HepG2 (cell line): ENCODE results near the gene UBE2E1. TPM values are rescaled to one million over a fixed set of nuclear protein-coding genes. Genes with fewer than 3 reads are reported as not detected.
A peak's percentile ranks its signal among the peaks of the same experiment; 100 is the strongest.

ENCODE experiments used
- ADNP ChIP-seq: sonication (generic); formaldehyde crosslinking; IDR thresholded peaks from 2 replicates; pipeline ENCODE4 v1.4.0; 2020; ENCODE audit warnings: missing genetic modification reagents
- CBX5 ChIP-seq: sonication (generic); formaldehyde crosslinking; IDR thresholded peaks from 2 replicates; pipeline ENCODE4 v1.4.0; 2020; ENCODE audit warnings: missing genetic modification reagents, borderline replicate concordance
- ELF1 ChIP-seq: sonication (generic); formaldehyde crosslinking; IDR thresholded peaks from 2 replicates; pipeline ENCODE4 v1.4.0; 2020; ENCODE audit warnings: missing genetic modification reagents
- ERF ChIP-seq: IDR thresholded peaks from 2 replicates; pipeline ENCODE4 v1.6.1; 2018; ENCODE audit warnings: missing biosample characterization, missing genetic modification reagents
- FOXA1 ChIP-seq, 2 experiments: fragments of 450-650 bp in 1 of 2; sonication (generic) in 1 of 2; formaldehyde crosslinking in 1 of 2; IDR thresholded peaks; 2 replicates each; pipeline versions ENCODE4 v1.4.0 to v1.6.1; 2016 to 2020; ENCODE audit warnings: missing genetic modification reagents in 1 of 2
- FOXP1 ChIP-seq, 2 experiments: fragments of 450-650 bp in 1 of 2; IDR thresholded peaks; 2 replicates each; pipeline ENCODE4 v1.6.1; 2017 to 2018; ENCODE audit warnings: antibody characterized with exemption in 1 of 2
- IRX3 ChIP-seq: sonication (generic); formaldehyde crosslinking; IDR thresholded peaks from 2 replicates; pipeline ENCODE4 v1.8.1; 2023; ENCODE audit warnings: mild to moderate bottlenecking, low read depth, missing genetic modification reagents, borderline replicate concordance
- MAF1 ChIP-seq: sonication (generic); formaldehyde crosslinking; IDR thresholded peaks from 2 replicates; pipeline ENCODE4 v1.5.0; 2020; ENCODE audit warnings: missing genetic modification reagents, borderline replicate concordance
- RARA ChIP-seq: IDR thresholded peaks from 2 replicates; pipeline ENCODE4 v1.6.1; 2016; ENCODE audit warnings: missing genetic modification reagents, missing compliant biosample characterization
- SAP130 ChIP-seq: IDR thresholded peaks from 2 replicates; pipeline ENCODE4 v1.6.1; 2016; ENCODE audit warnings: low read depth
- SIN3B ChIP-seq: fragments of 150-350 bp; IDR thresholded peaks from 2 replicates; pipeline ENCODE4 v1.6.1; 2014; ENCODE audit warnings: low read length
- SSRP1 ChIP-seq: IDR thresholded peaks from 2 replicates; pipeline ENCODE4 v1.6.1; 2016; ENCODE audit warnings: control low read depth
- TARDBP ChIP-seq: sonication (generic); formaldehyde crosslinking; IDR thresholded peaks from 2 replicates; pipeline ENCODE4 v1.8.0; 2022; ENCODE audit warnings: mild to moderate bottlenecking, missing genetic modification reagents
- ZBTB1 ChIP-seq: sonication (generic); formaldehyde crosslinking; IDR thresholded peaks from 2 replicates; pipeline ENCODE4 v1.4.0; 2020; ENCODE audit warnings: missing genetic modification reagents, borderline replicate concordance
- ZFP36L1 ChIP-seq: sonication (generic); formaldehyde crosslinking; IDR thresholded peaks from 2 replicates; pipeline ENCODE4 v1.8.0; 2022; ENCODE audit warnings: mild to moderate bottlenecking, missing genetic modification reagents, moderate library complexity
- ZMAT3 ChIP-seq: sonication (generic); formaldehyde crosslinking; conservative IDR thresholded peaks from 2 replicates; pipeline ENCODE4 v1.7.0; 2021; ENCODE audit warnings: missing genetic modification reagents
- ZNF143 ChIP-seq: sonication (generic); formaldehyde crosslinking; IDR thresholded peaks from 2 replicates; pipeline ENCODE4 v1.4.0; 2020; ENCODE audit warnings: missing genetic modification reagents
- ZNF17 ChIP-seq: sonication (generic); formaldehyde crosslinking; IDR thresholded peaks from 2 replicates; pipeline ENCODE4 v1.5.0; 2020; ENCODE audit warnings: mild to moderate bottlenecking, missing genetic modification reagents
- ZNF317 ChIP-seq: sonication (generic); formaldehyde crosslinking; IDR thresholded peaks from 2 replicates; pipeline ENCODE4 v1.5.0; 2020; ENCODE audit warnings: mild to moderate bottlenecking, missing genetic modification reagents
- ZNF557 ChIP-seq: sonication (generic); formaldehyde crosslinking; IDR thresholded peaks from 2 replicates; pipeline ENCODE4 v1.4.0; 2020; ENCODE audit warnings: missing genetic modification reagents
- ZSCAN22 ChIP-seq: sonication (generic); formaldehyde crosslinking; IDR thresholded peaks from 2 replicates; pipeline ENCODE4 v1.4.0; 2020; ENCODE audit warnings: mild to moderate bottlenecking, missing genetic modification reagents
- ZSCAN30 ChIP-seq: sonication (generic); formaldehyde crosslinking; IDR thresholded peaks from 2 replicates; pipeline ENCODE4 v1.5.0; 2020; ENCODE audit warnings: mild to moderate bottlenecking, missing genetic modification reagents
- polyA plus RNA-seq, 8 experiments: library from polyadenylated mRNA; depleted of rRNA in 3 of 8; stranded (reverse) in 7 of 8; unstranded in 1 of 8; fragments of >200 nt; fragmentation: Illumina TruSeq in 4 of 8; extraction: Trizol in 4 of 8; gene quantifications; 2 replicates each; pipeline versions ENCODE4 v1.2.1 to v1.2.3, GENCODE V29; 2011 to 2016; ENCODE audit warnings: low read depth in 4 of 8, missing spikeins in 1 of 8, mixed read lengths in 1 of 8; ENCODE audit not compliant: insufficient read depth in 1 of 8
- total RNA-seq, 5 experiments: library from RNA; depleted of rRNA; stranded (reverse); fragments of >200 nt; fragmentation: Illumina TruSeq; extraction: Trizol; gene quantifications; 2 replicates each; pipeline ENCODE4 v1.2.3, GENCODE V29; 2016; ENCODE audit warnings: low read depth in 1 of 5
- TF ChIP-seq, protein P1 (sequence below): sonication (generic); formaldehyde crosslinking; conservative IDR thresholded peaks from 2 replicates; pipeline ENCODE4 v1.4.0; 2020; ENCODE audit warnings: missing genetic modification reagents
- TF ChIP-seq, protein P2 (sequence below): sonication (generic); formaldehyde crosslinking; IDR thresholded peaks from 2 replicates; pipeline ENCODE4 v1.5.0; 2020; ENCODE audit warnings: missing genetic modification reagents
- TF ChIP-seq, protein P3 (sequence below), 2 experiments: sonication (generic) in 1 of 2; formaldehyde crosslinking in 1 of 2; IDR thresholded peaks; 2 replicates each; pipeline versions ENCODE4 v1.4.0 to v1.6.1; 2018 to 2020; ENCODE audit warnings: missing genetic modification reagents in 2 of 2, borderline replicate concordance in 1 of 2, low read depth in 1 of 2, mild to moderate bottlenecking in 1 of 2, missing biosample characterization in 1 of 2
- TF ChIP-seq, protein P4 (sequence below): sonication (generic); formaldehyde crosslinking; IDR thresholded peaks from 2 replicates; pipeline ENCODE4 v1.4.0; 2020; ENCODE audit warnings: low read depth, mild to moderate bottlenecking, missing genetic modification reagents
- TF ChIP-seq, protein P5 (sequence below): sonication (generic); formaldehyde crosslinking; IDR thresholded peaks from 2 replicates; pipeline ENCODE4 v1.5.0; 2020; ENCODE audit warnings: missing genetic modification reagents

UBE2E1 gene
- total and polyA plus RNA-seq, 2 of the 13 experiments (the other 11 are each of a cell fraction or from before 2014, with no cell fraction given), result 55.4 to 61.8 TPM

DNA sequence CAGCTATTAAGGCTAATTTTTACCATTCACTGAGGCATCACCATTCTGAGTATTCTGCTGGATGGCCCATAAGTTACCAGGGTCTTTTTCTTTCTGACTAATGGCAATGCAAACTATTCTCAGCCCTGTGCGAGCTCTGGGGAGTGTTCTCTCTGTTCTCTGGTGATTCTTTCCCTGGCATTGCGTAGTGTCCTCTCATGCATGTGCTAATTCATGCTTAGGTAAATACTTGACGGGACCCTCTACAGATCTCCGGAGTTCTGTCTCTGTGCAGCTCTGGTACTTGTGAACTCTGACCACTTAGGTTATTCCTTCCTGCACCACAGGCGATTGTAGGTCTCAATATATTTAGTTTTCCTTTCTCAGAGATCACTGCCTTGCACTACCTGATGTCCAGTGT is 34.8 kb downstream of the UBE2E1 start (continued):
- TF ChIP-seq, protein P1, sequence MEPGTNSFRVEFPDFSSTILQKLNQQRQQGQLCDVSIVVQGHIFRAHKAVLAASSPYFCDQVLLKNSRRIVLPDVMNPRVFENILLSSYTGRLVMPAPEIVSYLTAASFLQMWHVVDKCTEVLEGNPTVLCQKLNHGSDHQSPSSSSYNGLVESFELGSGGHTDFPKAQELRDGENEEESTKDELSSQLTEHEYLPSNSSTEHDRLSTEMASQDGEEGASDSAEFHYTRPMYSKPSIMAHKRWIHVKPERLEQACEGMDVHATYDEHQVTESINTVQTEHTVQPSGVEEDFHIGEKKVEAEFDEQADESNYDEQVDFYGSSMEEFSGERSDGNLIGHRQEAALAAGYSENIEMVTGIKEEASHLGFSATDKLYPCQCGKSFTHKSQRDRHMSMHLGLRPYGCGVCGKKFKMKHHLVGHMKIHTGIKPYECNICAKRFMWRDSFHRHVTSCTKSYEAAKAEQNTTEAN (CRISPR knock-in tag), result no peak
- TF ChIP-seq SIN3B, result no peak
- no peak for TF ChIP-seq ZNF143 (CRISPR knock-in tag)
- TF ChIP-seq FOXA1 (IDR thresholded peaks at IDR 0.05), result no peak
- TF ChIP-seq FOXA1 (CRISPR knock-in tag; IDR thresholded peaks at IDR 0.05), result peak; percentile 56; the same call in 1 of the 2 replicates
- no peak for TF ChIP-seq ZNF17 (CRISPR knock-in tag)
- TF ChIP-seq ADNP, result no peak
- TF ChIP-seq SSRP1 (CRISPR knock-in tag), result no peak
- peak; percentile 19; the same call in 1 of the 2 replicates for TF ChIP-seq RARA (CRISPR knock-in tag)
- TF ChIP-seq IRX3 (CRISPR knock-in tag), result no peak
- TF ChIP-seq, protein P2, sequence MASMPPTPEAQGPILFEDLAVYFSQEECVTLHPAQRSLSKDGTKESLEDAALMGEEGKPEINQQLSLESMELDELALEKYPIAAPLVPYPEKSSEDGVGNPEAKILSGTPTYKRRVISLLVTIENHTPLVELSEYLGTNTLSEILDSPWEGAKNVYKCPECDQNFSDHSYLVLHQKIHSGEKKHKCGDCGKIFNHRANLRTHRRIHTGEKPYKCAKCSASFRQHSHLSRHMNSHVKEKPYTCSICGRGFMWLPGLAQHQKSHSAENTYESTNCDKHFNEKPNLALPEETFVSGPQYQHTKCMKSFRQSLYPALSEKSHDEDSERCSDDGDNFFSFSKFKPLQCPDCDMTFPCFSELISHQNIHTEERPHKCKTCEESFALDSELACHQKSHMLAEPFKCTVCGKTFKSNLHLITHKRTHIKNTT (CRISPR knock-in tag), result no peak
- no peak for TF ChIP-seq MAF1 (CRISPR knock-in tag)
- TF ChIP-seq ZNF557 (CRISPR knock-in tag), result no peak
- TF ChIP-seq, protein P3, sequence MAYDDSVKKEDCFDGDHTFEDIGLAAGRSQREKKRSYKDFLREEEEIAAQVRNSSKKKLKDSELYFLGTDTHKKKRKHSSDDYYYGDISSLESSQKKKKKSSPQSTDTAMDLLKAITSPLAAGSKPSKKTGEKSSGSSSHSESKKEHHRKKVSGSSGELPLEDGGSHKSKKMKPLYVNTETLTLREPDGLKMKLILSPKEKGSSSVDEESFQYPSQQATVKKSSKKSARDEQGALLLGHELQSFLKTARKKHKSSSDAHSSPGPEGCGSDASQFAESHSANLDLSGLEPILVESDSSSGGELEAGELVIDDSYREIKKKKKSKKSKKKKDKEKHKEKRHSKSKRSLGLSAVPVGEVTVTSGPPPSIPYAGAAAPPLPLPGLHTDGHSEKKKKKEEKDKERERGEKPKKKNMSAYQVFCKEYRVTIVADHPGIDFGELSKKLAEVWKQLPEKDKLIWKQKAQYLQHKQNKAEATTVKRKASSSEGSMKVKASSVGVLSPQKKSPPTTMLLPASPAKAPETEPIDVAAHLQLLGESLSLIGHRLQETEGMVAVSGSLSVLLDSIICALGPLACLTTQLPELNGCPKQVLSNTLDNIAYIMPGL (CRISPR knock-in tag; IDR thresholded peaks at IDR 0.05; ENCODE audit: borderline replicate concordance in 1 of 2, low read depth in 1 of 2), result no peak
- 0 out of 2 replicates have a peak, but pooled peaks have one; percentile 25 for TF ChIP-seq ERF (CRISPR knock-in tag)
- TF ChIP-seq TARDBP (CRISPR knock-in tag), result peak; percentile 19; the same call in 1 of the 2 replicates
- no peak for TF ChIP-seq ZMAT3 (CRISPR knock-in tag)
- TF ChIP-seq ZNF317 (CRISPR knock-in tag), result no peak
- TF ChIP-seq, protein P4, sequence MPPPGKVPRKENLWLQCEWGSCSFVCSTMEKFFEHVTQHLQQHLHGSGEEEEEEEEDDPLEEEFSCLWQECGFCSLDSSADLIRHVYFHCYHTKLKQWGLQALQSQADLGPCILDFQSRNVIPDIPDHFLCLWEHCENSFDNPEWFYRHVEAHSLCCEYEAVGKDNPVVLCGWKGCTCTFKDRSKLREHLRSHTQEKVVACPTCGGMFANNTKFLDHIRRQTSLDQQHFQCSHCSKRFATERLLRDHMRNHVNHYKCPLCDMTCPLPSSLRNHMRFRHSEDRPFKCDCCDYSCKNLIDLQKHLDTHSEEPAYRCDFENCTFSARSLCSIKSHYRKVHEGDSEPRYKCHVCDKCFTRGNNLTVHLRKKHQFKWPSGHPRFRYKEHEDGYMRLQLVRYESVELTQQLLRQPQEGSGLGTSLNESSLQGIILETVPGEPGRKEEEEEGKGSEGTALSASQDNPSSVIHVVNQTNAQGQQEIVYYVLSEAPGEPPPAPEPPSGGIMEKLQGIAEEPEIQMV (CRISPR knock-in tag), result no peak
- TF ChIP-seq, protein P5, sequence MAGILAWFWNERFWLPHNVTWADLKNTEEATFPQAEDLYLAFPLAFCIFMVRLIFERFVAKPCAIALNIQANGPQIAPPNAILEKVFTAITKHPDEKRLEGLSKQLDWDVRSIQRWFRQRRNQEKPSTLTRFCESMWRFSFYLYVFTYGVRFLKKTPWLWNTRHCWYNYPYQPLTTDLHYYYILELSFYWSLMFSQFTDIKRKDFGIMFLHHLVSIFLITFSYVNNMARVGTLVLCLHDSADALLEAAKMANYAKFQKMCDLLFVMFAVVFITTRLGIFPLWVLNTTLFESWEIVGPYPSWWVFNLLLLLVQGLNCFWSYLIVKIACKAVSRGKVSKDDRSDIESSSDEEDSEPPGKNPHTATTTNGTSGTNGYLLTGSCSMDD (CRISPR knock-in tag), result no peak
- no peak for TF ChIP-seq ZBTB1 (CRISPR knock-in tag)
- TF ChIP-seq SAP130 (CRISPR knock-in tag), result peak; percentile 25; the same call in 1 of the 2 replicates
- TF ChIP-seq ZFP36L1 (CRISPR knock-in tag), result no peak
- TF ChIP-seq ZSCAN30 (CRISPR knock-in tag), result no peak
- no peak for TF ChIP-seq ZSCAN22 (CRISPR knock-in tag)
- no peak for TF ChIP-seq FOXP1 (IDR thresholded peaks at IDR 0.05)
- 0 out of 2 replicates have a peak, but pooled peaks have one; percentile 9 for TF ChIP-seq FOXP1 (CRISPR knock-in tag; IDR thresholded peaks at IDR 0.05)
- no peak for TF ChIP-seq ELF1 (CRISPR knock-in tag)
- no peak for TF ChIP-seq CBX5 (CRISPR knock-in tag)
